ENCODE results near the gene SRC. TPM values are rescaled to one million over a fixed set of nuclear protein-coding genes. Genes with fewer than 3 reads are reported as not detected.

The SRC gene
- total RNA-seq, 1 experiment from 2014 or later, result 23.3 TPM

GRCh38 chr20:37346236-37346534 lies 245 bp downstream of the SRC start:
- Histone ChIP-seq H3K4me1 (ENCODE audit: insufficient read depth, low read length, poor library complexity, severe bottlenecking) (no peaks in the 10 kb centered on the region), H3K27ac (ENCODE audit: low read depth, low read length, poor library complexity, severe bottlenecking) (peak overlapping the region; percentile 63), H3K36me3 (ENCODE audit: insufficient read depth, low read length, poor library complexity, severe bottlenecking) (no peaks in the 10 kb centered on the region), H3K4me3 (ENCODE audit: low read depth, low read length, poor library complexity, severe bottlenecking) (peak overlapping the region; percentile 58), H3K9me3 (ENCODE audit: low read depth, low read length, poor library complexity, severe bottlenecking) (no peaks in the 10 kb centered on the region), H3K27me3 (replicated peaks; ENCODE audit: insufficient read depth, low read depth, low read length, poor library complexity) (no peaks in the 10 kb centered on the region)
- ChIA-PET CTCF (no interaction called here), POLR2A (ENCODE audit: low non-redundant PET) (no interaction called here)
- DNase-seq (ENCODE audit: low spot score), result no peak
- TF ChIP-seq EZH2 (IDR thresholded peaks at IDR 0.05; ENCODE audit: borderline replicate concordance, low read depth, low read length, poor library complexity, severe bottlenecking), result no peak
- no peak for TF ChIP-seq CTCF (conservative IDR thresholded peaks at IDR 0.05; ENCODE audit: low read depth, low read length)
- intact Hi-C loops (cut with micrococcal nuclease; ENCODE audit: unreplicated experiment), result no loop called here
- BruUV-seq (replicated peaks), result no TSS peak

- Histone ChIP-seq H3K27me3 (replicated peaks; ENCODE audit: insufficient read depth, low read depth, low read length, poor library complexity) (no peaks in the 10 kb centered on the region), H3K27ac (ENCODE audit: low read depth, low read length, poor library complexity, severe bottlenecking) (peak overlapping the region; percentile 63), H3K4me3 (ENCODE audit: low read depth, low read length, poor library complexity, severe bottlenecking) (peak overlapping the region; percentile 58), H3K4me1 (ENCODE audit: insufficient read depth, low read length, poor library complexity, severe bottlenecking) (no peaks in the 10 kb centered on the region), H3K36me3 (ENCODE audit: insufficient read depth, low read length, poor library complexity, severe bottlenecking) (no peaks in the 10 kb centered on the region), H3K9me3 (ENCODE audit: low read depth, low read length, poor library complexity, severe bottlenecking) (no peaks in the 10 kb centered on the region)
- BruUV-seq (replicated peaks), result no TSS peak
- CTCF ChIA-PET, result no interaction called here
- no peak for TF ChIP-seq EZH2 (IDR thresholded peaks at IDR 0.05; ENCODE audit: borderline replicate concordance, low read depth, low read length, poor library complexity, severe bottlenecking)
- no peak for TF ChIP-seq CTCF (conservative IDR thresholded peaks at IDR 0.05; ENCODE audit: low read depth, low read length)
- intact Hi-C loops (cut with micrococcal nuclease; ENCODE audit: unreplicated experiment), result no loop called here
- POLR2A ChIA-PET (ENCODE audit: low non-redundant PET), result no interaction called here
- no peak for DNase-seq (ENCODE audit: low spot score)
Observed at GRCh38 chr20:37346535-37347346, 801 bp downstream of the SRC start.

GRCh38 chr20:37347347-37347823 lies 1.4 kb downstream of the SRC start:
- no peaks in the 10 kb centered on the region for H3K4me1 ChIP-seq (ENCODE audit: insufficient read depth, low read length, poor library complexity, severe bottlenecking)
- intact Hi-C loops (cut with micrococcal nuclease; ENCODE audit: unreplicated experiment), result no loop called here
- no peak for DNase-seq (ENCODE audit: low spot score)
- no peak overlapping the region for H3K4me3 ChIP-seq (ENCODE audit: low read depth, low read length, poor library complexity, severe bottlenecking)
- ChIA-PET CTCF (no interaction called here), POLR2A (ENCODE audit: low non-redundant PET) (no interaction called here)
- no peaks in the 10 kb centered on the region for H3K36me3 ChIP-seq (ENCODE audit: insufficient read depth, low read length, poor library complexity, severe bottlenecking)
- no peaks in the 10 kb centered on the region for H3K27me3 ChIP-seq (replicated peaks; ENCODE audit: insufficient read depth, low read depth, low read length, poor library complexity)
- no peak overlapping the region for H3K27ac ChIP-seq (ENCODE audit: low read depth, low read length, poor library complexity, severe bottlenecking)
- no TSS peak for BruUV-seq (replicated peaks)
- H3K9me3 ChIP-seq (ENCODE audit: low read depth, low read length, poor library complexity, severe bottlenecking), result no peaks in the 10 kb centered on the region
- TF ChIP-seq CTCF (conservative IDR thresholded peaks at IDR 0.05; ENCODE audit: low read depth, low read length), result no peak
- TF ChIP-seq EZH2 (IDR thresholded peaks at IDR 0.05; ENCODE audit: borderline replicate concordance, low read depth, low read length, poor library complexity, severe bottlenecking), result no peak

All from A673 (cell line).